GM23248 (cell line): ENCODE measurements around the gene PIK3R4.

Experiments
- EZH2 ChIP-seq: fragments of 200-600 bp; sonication (generic); IDR thresholded peaks from 2 replicates; pipeline ENCODE4 v1.6.1; 2018; ENCODE audit warnings: antibody characterized with exemption, mild to moderate bottlenecking; ENCODE audit not compliant: insufficient read depth, poor library complexity, severe bottlenecking
- EZH2phosphoT487 ChIP-seq: fragments of 200-600 bp; sonication (generic); IDR thresholded peaks from 2 replicates; pipeline ENCODE4 v1.6.1; 2018; ENCODE audit warnings: antibody characterized with exemption, moderate library complexity, mild to moderate bottlenecking, low read depth; ENCODE audit not compliant: insufficient read depth

GRCh38 chr3:130669740-130670139, 76.9 kb downstream of the PIK3R4 start:
- TF ChIP-seq EZH2phosphoT487 (no peak), EZH2 (no peak)
